CD14-positive monocyte (primary cell): ENCODE results near the gene RNF126. TPM values are rescaled to one million over a fixed set of nuclear protein-coding genes. Genes with fewer than 3 reads are reported as not detected.
A peak's percentile ranks its signal among the peaks of the same experiment; 100 is the strongest.

Experiments
- DNase-seq, 3 donors: peaks; one replicate each; pipeline ENCODE4 v3.0.0-alpha.2; 2011 to 2022
- H2AFZ ChIP-seq: 2 replicates; pipeline ENCODE4 v1.6.0; 2012; ENCODE audit warnings: mild to moderate bottlenecking, low read depth, low read length, inconsistent platforms; ENCODE audit not compliant: insufficient read depth, poor library complexity, severe bottlenecking
- H3K27ac ChIP-seq, 2 donors: 1 replicate in 1 of 2; 2 replicates in 1 of 2; pipeline ENCODE4 v1.5.1; 2012 to 2013; ENCODE audit warnings: low read length in 2 of 2, control low read depth in 1 of 2, inconsistent platforms in 1 of 2, low read depth in 1 of 2, mild to moderate bottlenecking in 1 of 2
- H3K27me3 ChIP-seq, 2 donors: one replicate each; pipeline versions ENCODE4 v1.6.0 to v1.6.1; 2011 to 2013; ENCODE audit warnings: low read length in 2 of 2; ENCODE audit not compliant: control insufficient read depth in 2 of 2, insufficient read depth in 2 of 2
- H3K36me3 ChIP-seq, 2 donors: replicated peaks in 1 of 2; 1 replicate in 1 of 2; 2 replicates in 1 of 2; pipeline versions ENCODE4 v1.5.1 to v1.6.1; 2012 to 2013; ENCODE audit warnings: low read length in 2 of 2, control low read depth in 1 of 2, inconsistent platforms in 1 of 2, mild to moderate bottlenecking in 1 of 2; ENCODE audit not compliant: insufficient read depth in 2 of 2, control insufficient read depth in 1 of 2
- H3K4me1 ChIP-seq, 2 donors: 1 replicate in 1 of 2; 2 replicates in 1 of 2; pipeline versions ENCODE4 v1.5.1 to v1.6.1; 2012 to 2013; ENCODE audit warnings: low read length in 2 of 2, control low read depth in 1 of 2, inconsistent platforms in 1 of 2, mild to moderate bottlenecking in 1 of 2, moderate library complexity in 1 of 2; ENCODE audit not compliant: insufficient read depth in 2 of 2, control insufficient read depth in 1 of 2
- H3K4me2 ChIP-seq: replicated peaks from 2 replicates; pipeline ENCODE3; 2012; ENCODE audit warnings: low read length, moderate library complexity, mild to moderate bottlenecking; ENCODE audit not compliant: poor library complexity, severe bottlenecking; ENCODE audit errors: extremely low read depth
- H3K4me3 ChIP-seq, 3 experiments: fragments of 200-600 bp in 1 of 3; sonication (generic) in 1 of 3; replicated peaks in 1 of 3; 1 replicate in 2 of 3; 2 replicates in 1 of 3; pipeline ENCODE4 v1.5.1; 2011 to 2013; ENCODE audit warnings: low read length in 3 of 3, mild to moderate bottlenecking in 3 of 3, control low read depth in 2 of 3, low read depth in 2 of 3, inconsistent platforms in 1 of 3, moderate library complexity in 1 of 3
- H3K79me2 ChIP-seq: 2 replicates; pipeline ENCODE4 v1.6.0; 2012; ENCODE audit warnings: mild to moderate bottlenecking, control low read depth, inconsistent platforms, low read length, moderate library complexity; ENCODE audit not compliant: insufficient read depth
- H3K9ac ChIP-seq: 2 replicates; pipeline ENCODE4 v1.6.0; 2017; ENCODE audit warnings: low read length, mild to moderate bottlenecking; ENCODE audit not compliant: insufficient read depth, poor library complexity, severe bottlenecking
- H3K9me3 ChIP-seq, 2 donors: replicated peaks in 1 of 2; 1 replicate in 1 of 2; 2 replicates in 1 of 2; pipeline versions ENCODE4 v1.5.1 to v1.6.1; 2012 to 2013; ENCODE audit warnings: low read length in 2 of 2, control low read depth in 1 of 2; ENCODE audit not compliant: control insufficient read depth in 1 of 2, insufficient read depth in 1 of 2
- H4K20me1 ChIP-seq: 2 replicates; pipeline ENCODE4 v1.6.0; 2012; ENCODE audit warnings: mild to moderate bottlenecking, low read length, control low read depth, moderate library complexity; ENCODE audit not compliant: insufficient read depth
- H3K27ac Mint-ChIP-seq, 7 donors: one replicate each; pipeline ENCODE4 v1.8.0; 2020; ENCODE audit warnings: mild to moderate bottlenecking in 7 of 7, mixed read lengths in 7 of 7, moderate library complexity in 6 of 7, inconsistent platforms in 2 of 7
- H3K27me3 Mint-ChIP-seq, 3 donors: one replicate each; pipeline ENCODE4 v1.8.0; 2021 to 2022; ENCODE audit warnings: low read depth in 3 of 3, mild to moderate bottlenecking in 3 of 3, mixed read lengths in 3 of 3, moderate library complexity in 3 of 3, inconsistent platforms in 1 of 3
- H3K36me3 Mint-ChIP-seq, 2 donors: one replicate each; pipeline ENCODE4 v1.8.0; 2020; ENCODE audit warnings: mixed read lengths in 2 of 2, inconsistent platforms in 1 of 2, mild to moderate bottlenecking in 1 of 2
- H3K4me1 Mint-ChIP-seq: one replicate; pipeline ENCODE4 v1.8.0; 2020; ENCODE audit warnings: mild to moderate bottlenecking, mixed read lengths
- H3K4me3 Mint-ChIP-seq, 2 donors: one replicate each; pipeline ENCODE4 v1.8.0; 2020; ENCODE audit warnings: mild to moderate bottlenecking in 2 of 2, mixed read lengths in 2 of 2, moderate library complexity in 1 of 2
- H3K9me3 Mint-ChIP-seq, 7 donors: one replicate each; pipeline ENCODE4 v1.8.0; 2020 to 2022; ENCODE audit warnings: mixed read lengths in 7 of 7, mild to moderate bottlenecking in 6 of 7, moderate library complexity in 6 of 7, inconsistent platforms in 2 of 7
- CTCF ChIP-seq: fragments of 200-600 bp; IDR thresholded peaks from one replicate; pipeline ENCODE4 v1.8.0; 2022; ENCODE audit warnings: antibody characterized with exemption, mild to moderate bottlenecking
- WGBS: methylation state at CpG from one replicate; pipeline ENCODE4 v1.1.5; 2013; ENCODE audit warnings: missing lambda C conversion rate; ENCODE audit not compliant: insufficient coverage; 5-methylcytosine and 5-hydroxymethylcytosine counted together
- intact Hi-C, 2 donors: fragments of 100-400 bp; cut with micrococcal nuclease; formaldehyde crosslinking; loops; one replicate each; pipeline versions ENCODE4 v1.15.0 to v1.15.1; 2023
- polyA plus RNA-seq, 3 donors: library from polyadenylated mRNA; depleted of rRNA in 1 of 3; unstranded in 2 of 3; stranded (reverse) in 1 of 3; fragments of 300-500 nt in 2 of 3; fragments of >200 nt in 1 of 3; fragmentation: Illumina TruSeq in 2 of 3; gene quantifications; 1 replicate in 2 of 3; 2 replicates in 1 of 3; pipeline ENCODE4 v1.2.3, GENCODE V29; 2012 to 2021

The RNF126 gene
- polyA plus RNA-seq, 3 donors = 29.1 to 51.6 (median 31.6) TPM

GRCh38 chr19:662207-662961, 630 bp downstream of the RNF126 start:
- Mint-ChIP-seq H3K4me1 (peaks cover 55% of the 10 kb centered on the region), H3K4me3 (peak overlapping the region; percentile 91 to 97)
- H4K20me1 ChIP-seq = peaks cover 48% of the 10 kb centered on the region

More at GRCh38 chr19:662207-662961, 630 bp downstream of the RNF126 start:
- H3K9me3 ChIP-seq = no peaks in the 10 kb centered on the region
- H3K27ac Mint-ChIP-seq = peak overlapping the region; percentile 86 to 96 (median 93)
- no peak for TF ChIP-seq CTCF
- H3K9me3 Mint-ChIP-seq = no peaks in the 10 kb centered on the region
- under 1% methylated on average over 81 of the region's 81 CpGs for WGBS
- peaks cover 1 to 18% of the 10 kb centered on the region in 2 donors for H3K36me3 Mint-ChIP-seq
- peaks cover 55% of the 10 kb centered on the region for H3K79me2 ChIP-seq
- H3K9ac ChIP-seq = peak overlapping the region; percentile 91
- H3K4me1 ChIP-seq = peaks cover 56 to 77% of the 10 kb centered on the region in 2 donors
- H3K4me3 ChIP-seq = peak overlapping the region; percentile 61 to 93 (median 88)
- H2AFZ ChIP-seq = peak overlapping the region; percentile 67
- H3K27me3 Mint-ChIP-seq = peaks cover 0 to 1% (median 0%) of the 10 kb centered on the region in 3 donors
- peaks cover 10 to 16% of the 10 kb centered on the region in 2 donors for H3K36me3 ChIP-seq
- intact Hi-C loops = loop anchor here in 1 of 2 donors (2.0 to 5.0 kb wide), 5 partner anchors 18 to 135 kb away; partner anchors contain the start of genes BSG, POLRMT and PTBP1
- H3K27me3 ChIP-seq = no peaks in the 10 kb centered on the region
- peak overlapping the region; percentile 87 for H3K4me2 ChIP-seq
- DNase-seq = peak in 2 of 3 donors; percentile 40 to 56
- H3K27ac ChIP-seq = peak overlapping the region; percentile 75 to 79
